HG03378 (cell line): ENCODE measurements around the gene JAM2.

ENCODE experiments used
- ATAC-seq: cut with Tn5 transposase; IDR thresholded peaks from one replicate; pipeline ENCODE4 v1.9.1; 2021; ENCODE audit warnings: mild to moderate bottlenecking, moderate library complexity; ENCODE audit not compliant: unreplicated experiment

JAM2 gene

GRCh38 chr21:25764065-25764464, 125.0 kb downstream of the JAM2 start:
- ATAC-seq, result no peak
